Measurements from ENCODE around the gene PATJ.

DNA sequence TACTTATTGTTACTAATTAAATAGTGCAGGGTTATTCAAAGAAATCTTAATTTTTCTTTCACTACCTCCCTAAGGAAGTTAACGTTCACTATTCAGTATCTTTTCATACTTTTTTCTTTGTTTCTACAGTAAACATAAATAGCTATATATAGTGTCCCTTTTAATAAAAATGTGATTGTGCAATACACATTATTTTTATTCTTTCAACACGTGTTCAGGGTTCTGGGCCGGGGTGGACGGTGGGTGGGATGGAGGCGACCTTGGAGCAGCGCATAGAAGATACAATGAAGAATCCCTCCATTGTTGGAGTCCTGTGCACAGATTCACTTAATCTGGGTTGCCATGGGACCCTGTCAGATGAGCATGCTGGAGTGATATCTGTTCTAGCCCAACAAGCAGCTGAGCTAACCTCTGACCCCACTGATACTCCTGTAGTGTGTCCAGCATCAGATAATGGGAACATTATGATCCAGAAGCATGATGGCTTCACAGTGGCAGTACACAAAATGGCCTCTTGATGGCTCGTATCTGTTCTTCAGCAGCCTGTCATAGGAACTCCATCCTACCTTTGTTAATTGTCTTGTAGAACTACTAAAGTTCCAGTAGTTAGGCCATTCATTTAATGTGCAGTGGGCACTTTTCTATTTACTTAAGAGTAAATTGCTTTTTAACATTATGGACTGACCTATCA lies 296.5 kb downstream of the PATJ start:
- TF ChIP-seq, protein P1, sequence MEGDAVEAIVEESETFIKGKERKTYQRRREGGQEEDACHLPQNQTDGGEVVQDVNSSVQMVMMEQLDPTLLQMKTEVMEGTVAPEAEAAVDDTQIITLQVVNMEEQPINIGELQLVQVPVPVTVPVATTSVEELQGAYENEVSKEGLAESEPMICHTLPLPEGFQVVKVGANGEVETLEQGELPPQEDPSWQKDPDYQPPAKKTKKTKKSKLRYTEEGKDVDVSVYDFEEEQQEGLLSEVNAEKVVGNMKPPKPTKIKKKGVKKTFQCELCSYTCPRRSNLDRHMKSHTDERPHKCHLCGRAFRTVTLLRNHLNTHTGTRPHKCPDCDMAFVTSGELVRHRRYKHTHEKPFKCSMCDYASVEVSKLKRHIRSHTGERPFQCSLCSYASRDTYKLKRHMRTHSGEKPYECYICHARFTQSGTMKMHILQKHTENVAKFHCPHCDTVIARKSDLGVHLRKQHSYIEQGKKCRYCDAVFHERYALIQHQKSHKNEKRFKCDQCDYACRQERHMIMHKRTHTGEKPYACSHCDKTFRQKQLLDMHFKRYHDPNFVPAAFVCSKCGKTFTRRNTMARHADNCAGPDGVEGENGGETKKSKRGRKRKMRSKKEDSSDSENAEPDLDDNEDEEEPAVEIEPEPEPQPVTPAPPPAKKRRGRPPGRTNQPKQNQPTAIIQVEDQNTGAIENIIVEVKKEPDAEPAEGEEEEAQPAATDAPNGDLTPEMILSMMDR (IDR thresholded peaks at IDR 0.05; ENCODE audit: insufficient read depth, low read length, poor library complexity, severe bottlenecking), result no peak
- TF ChIP-seq EZH2phosphoT487 (conservative IDR thresholded peaks at IDR 0.05; ENCODE audit: low read length), result no peak

All from SU-DHL-6 (cell line).